GM20000 (cell line): Measurements from ENCODE around the gene TEKT1.

ENCODE experiments used
- DNase-seq: peaks from one replicate; pipeline ENCODE4 v3.0.0; 2012; ENCODE audit warnings: low spot score
- TF ChIP-seq, protein P1 (sequence below): IDR thresholded peaks from 2 replicates; pipeline ENCODE4 v1.5.1; 2012; ENCODE audit warnings: mild to moderate bottlenecking, control low read depth; ENCODE audit errors: extremely low read depth, missing control alignments

The TEKT1 gene

DNA sequence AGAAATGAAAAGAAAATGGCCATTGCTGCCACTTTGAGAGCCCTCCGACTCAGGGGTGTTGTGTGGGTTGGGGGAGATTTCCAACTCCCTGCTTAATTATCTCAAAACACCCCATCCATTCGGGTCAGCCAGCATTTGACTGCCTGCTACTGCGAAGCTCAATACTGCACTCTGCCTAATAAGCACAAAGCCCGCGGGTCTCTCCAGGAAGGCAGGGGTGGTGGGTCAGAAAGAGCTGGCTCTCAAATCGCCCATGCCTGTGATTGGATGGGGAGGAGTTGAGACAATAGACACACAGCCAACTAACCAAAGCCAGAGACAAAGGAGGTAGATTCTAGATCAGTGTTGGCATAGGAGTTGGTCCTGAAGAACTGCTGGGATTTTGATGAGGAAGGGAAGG, 78.0 kb downstream of the TEKT1 start:
- DNase-seq: no peak
- TF ChIP-seq, protein P1, sequence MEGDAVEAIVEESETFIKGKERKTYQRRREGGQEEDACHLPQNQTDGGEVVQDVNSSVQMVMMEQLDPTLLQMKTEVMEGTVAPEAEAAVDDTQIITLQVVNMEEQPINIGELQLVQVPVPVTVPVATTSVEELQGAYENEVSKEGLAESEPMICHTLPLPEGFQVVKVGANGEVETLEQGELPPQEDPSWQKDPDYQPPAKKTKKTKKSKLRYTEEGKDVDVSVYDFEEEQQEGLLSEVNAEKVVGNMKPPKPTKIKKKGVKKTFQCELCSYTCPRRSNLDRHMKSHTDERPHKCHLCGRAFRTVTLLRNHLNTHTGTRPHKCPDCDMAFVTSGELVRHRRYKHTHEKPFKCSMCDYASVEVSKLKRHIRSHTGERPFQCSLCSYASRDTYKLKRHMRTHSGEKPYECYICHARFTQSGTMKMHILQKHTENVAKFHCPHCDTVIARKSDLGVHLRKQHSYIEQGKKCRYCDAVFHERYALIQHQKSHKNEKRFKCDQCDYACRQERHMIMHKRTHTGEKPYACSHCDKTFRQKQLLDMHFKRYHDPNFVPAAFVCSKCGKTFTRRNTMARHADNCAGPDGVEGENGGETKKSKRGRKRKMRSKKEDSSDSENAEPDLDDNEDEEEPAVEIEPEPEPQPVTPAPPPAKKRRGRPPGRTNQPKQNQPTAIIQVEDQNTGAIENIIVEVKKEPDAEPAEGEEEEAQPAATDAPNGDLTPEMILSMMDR: no peak

DNA sequence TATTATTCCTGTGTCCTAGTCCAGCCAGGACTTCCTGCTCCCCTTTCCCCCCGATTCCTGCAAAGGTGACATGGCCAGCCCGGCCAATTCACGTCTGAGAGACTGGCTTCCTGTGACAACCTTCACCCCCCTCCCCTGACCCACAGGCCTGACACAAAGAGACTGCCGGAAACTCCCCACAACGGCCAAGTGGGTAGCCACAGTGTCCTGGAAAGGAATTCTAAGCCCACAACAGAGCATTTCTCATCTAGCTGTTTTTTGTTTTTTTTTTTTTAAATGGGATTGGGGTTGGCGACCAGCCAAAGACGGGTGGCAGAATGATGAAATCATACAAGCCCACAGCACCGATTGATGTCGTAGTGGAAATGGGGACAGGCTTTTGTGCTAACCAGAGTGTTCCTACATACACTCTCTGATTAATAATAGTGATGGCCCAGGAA, 78.5 kb downstream of the TEKT1 start:
- TF ChIP-seq, protein P1: no peak
- peak; percentile 24 for DNase-seq

DNA sequence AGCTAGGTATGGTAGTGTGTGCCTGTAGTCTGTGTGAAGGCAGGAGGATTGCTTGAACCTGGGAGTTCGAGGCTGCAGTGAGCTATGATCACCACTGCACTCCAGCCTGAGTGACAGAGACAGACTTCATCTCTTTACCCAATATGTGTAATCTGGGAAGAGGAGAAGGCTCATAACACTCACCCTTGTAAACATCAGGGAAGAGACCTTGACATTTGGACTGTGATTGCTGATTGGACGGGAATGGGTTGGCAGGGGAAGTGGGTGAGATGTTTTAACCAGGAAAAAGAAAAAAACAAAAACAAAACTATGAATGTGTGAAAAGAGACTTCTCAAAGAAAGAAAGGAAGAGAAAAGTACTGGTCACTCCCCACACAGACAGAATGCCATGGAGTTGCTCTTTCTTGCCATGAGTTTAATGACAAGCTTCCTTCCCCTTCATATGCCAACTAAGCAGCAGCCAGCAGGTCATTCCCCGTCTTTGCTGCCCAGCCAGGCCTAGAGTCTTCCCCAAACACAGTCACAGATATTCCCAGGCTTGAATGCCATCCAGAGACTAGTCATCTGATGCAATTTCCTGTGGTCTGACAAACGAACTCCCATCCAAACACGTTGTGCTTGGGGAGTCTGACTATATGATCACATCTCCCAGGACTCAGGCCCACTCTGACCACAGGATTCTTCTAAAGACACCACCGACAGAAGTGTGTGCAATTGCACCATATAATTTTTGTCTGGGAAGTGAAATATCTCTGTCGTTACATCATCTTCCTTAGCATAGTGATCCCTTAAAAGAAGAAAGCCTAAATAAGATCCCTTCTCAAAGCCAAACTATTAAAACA, 79.2 kb downstream of the TEKT1 start:
- DNase-seq: no peak
- TF ChIP-seq, protein P1: no peak

DNA sequence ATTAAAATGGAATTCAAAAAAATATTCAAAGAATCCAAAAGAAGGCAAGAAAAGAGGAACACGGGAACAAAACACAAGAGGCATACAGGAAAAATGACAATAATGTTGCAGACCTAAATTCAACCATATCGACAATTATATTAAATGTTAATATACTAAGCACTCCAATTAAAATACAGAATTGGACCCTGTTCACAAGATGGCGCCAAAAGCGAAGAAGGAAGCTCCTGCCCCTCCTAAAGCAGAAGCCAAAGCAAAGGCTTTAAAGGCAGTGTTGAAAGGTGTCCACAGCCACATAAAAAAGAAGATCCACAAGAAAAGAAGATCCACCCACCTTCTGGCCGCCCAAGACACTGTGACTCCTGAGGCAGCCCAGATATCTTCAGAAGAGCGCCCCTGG, 82.0 kb downstream of the TEKT1 start:
- no peak for DNase-seq

DNA sequence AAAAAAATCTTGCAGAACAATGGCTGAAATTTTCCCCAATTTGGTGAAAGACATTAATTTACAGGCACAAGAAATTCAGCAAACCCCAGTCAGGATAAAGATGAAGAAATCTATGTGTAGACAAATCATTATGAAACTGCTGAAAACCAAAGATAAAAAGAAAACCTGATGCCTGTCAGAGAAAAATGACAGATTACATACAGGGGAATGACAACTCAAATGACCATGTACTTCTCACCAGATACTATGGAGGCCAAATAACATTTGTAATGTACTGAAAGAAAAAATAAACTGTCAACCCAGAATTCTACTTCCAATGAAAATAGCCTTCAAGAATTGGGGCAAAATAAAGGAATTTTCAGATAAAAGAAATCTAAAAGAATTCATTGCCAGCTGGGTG, 82.9 kb downstream of the TEKT1 start:
- TF ChIP-seq, protein P1: no peak
- DNase-seq: no peak

More for the DNA sequence above, 82.0 kb downstream of the TEKT1 start:
- TF ChIP-seq, protein P1: no peak
